K562 (cell line): ENCODE results near the gene TMPO. TPM values are rescaled to one million over a fixed set of nuclear protein-coding genes. Genes with fewer than 3 reads are reported as not detected.

Experiments
- BRD9 ChIP-seq: fragments of 450-650 bp; IDR thresholded peaks from 2 replicates; pipeline ENCODE4 v1.6.1; 2018; ENCODE audit warnings: low read depth; ENCODE audit not compliant: partially characterized antibody
- CREBBP ChIP-seq: IDR thresholded peaks from one replicate; pipeline ENCODE4 v1.6.1; 2012; ENCODE audit warnings: low read depth, mild to moderate bottlenecking, control low read depth, inconsistent platforms, low read length
- HIVEP1 ChIP-seq: fragments of 250-450 bp; sonication (Bioruptor Pico); IDR thresholded peaks from 2 replicates; pipeline ENCODE4 v1.4.0; 2020; ENCODE audit warnings: mild to moderate bottlenecking
- TGIF2 ChIP-seq: sonication (generic); formaldehyde crosslinking; IDR thresholded peaks from 2 replicates; pipeline ENCODE4 v1.8.1; 2022; ENCODE audit warnings: mild to moderate bottlenecking, missing genetic modification reagents, moderate library complexity
- ZFX ChIP-seq: sonication (generic); formaldehyde crosslinking; IDR thresholded peaks from 2 replicates; pipeline ENCODE4 v1.8.0; 2022; ENCODE audit warnings: mild to moderate bottlenecking, missing genetic modification reagents, moderate library complexity
- polyA plus RNA-seq, 8 experiments: library from polyadenylated mRNA; depleted of rRNA in 4 of 8; stranded (reverse) in 5 of 8; unstranded in 3 of 8; fragments of >200 nt; fragmentation: Nextera tagmentation in 2 of 8; fragmentation: Illumina TruSeq in 1 of 8; extraction: Ambion mirVana in 2 of 8; extraction: Trizol in 1 of 8; gene quantifications; 2 replicates each; pipeline versions ENCODE4 v1.2.1 to v1.2.3, GENCODE V29; 2011 to 2014; ENCODE audit warnings: inconsistent platforms in 1 of 8, missing spikeins in 1 of 8
- total RNA-seq, 7 experiments: library from RNA; depleted of rRNA in 6 of 7; stranded (reverse); fragments of >200 nt in 6 of 7; fragmentation: Illumina TruSeq in 2 of 7; extraction: Trizol in 2 of 7; gene quantifications; 2 replicates each; pipeline versions ENCODE4 v1.2.1 to v1.2.3, GENCODE V29; 2011 to 2021; ENCODE audit warnings: low replicate concordance in 1 of 7
- TF ChIP-seq, protein P1 (sequence below): fragments of 450-650 bp; IDR thresholded peaks from 2 replicates; pipeline ENCODE4 v1.6.1; 2016; ENCODE audit warnings: mild to moderate bottlenecking
- TF ChIP-seq, protein P2 (sequence below): sonication (generic); formaldehyde crosslinking; IDR thresholded peaks from 2 replicates; pipeline ENCODE4 v1.8.0; 2022; ENCODE audit warnings: mild to moderate bottlenecking, missing genetic modification reagents
- TF ChIP-seq, protein P3 (sequence below): IDR thresholded peaks from 2 replicates; pipeline ENCODE4 v1.6.1; 2011; ENCODE audit warnings: borderline replicate concordance, low read depth, mild to moderate bottlenecking, moderate library complexity, low read length; ENCODE audit not compliant: insufficient read depth, poor library complexity, severe bottlenecking
- TF ChIP-seq, protein P4 (sequence below): sonication (generic); IDR thresholded peaks from 2 replicates; pipeline ENCODE4 v1.6.1; 2016
- TF ChIP-seq, protein P5 (sequence below): fragments of 250-450 bp; sonication (Bioruptor Pico); IDR thresholded peaks from 2 replicates; pipeline ENCODE4 v1.4.0; 2020; ENCODE audit warnings: mild to moderate bottlenecking
- TF ChIP-seq, protein P6 (sequence below), 2 experiments: IDR thresholded peaks; 2 replicates each; pipeline ENCODE4 v1.6.1; 2011; ENCODE audit warnings: borderline replicate concordance in 1 of 2, control low read depth in 1 of 2, low read depth in 1 of 2, low read length in 1 of 2, mild to moderate bottlenecking in 1 of 2, mixed read lengths in 1 of 2, moderate library complexity in 1 of 2; ENCODE audit not compliant: insufficient read depth in 1 of 2, insufficient read length in 1 of 2, poor library complexity in 1 of 2, severe bottlenecking in 1 of 2; ENCODE audit errors: extremely low read depth in 1 of 2

The TMPO gene
- total and polyA plus RNA-seq, 9 of the 15 experiments (the other 6 are each of a cell fraction or from before 2014, with no cell fraction given): 62.1 to 263 (median 182) TPM

DNA sequence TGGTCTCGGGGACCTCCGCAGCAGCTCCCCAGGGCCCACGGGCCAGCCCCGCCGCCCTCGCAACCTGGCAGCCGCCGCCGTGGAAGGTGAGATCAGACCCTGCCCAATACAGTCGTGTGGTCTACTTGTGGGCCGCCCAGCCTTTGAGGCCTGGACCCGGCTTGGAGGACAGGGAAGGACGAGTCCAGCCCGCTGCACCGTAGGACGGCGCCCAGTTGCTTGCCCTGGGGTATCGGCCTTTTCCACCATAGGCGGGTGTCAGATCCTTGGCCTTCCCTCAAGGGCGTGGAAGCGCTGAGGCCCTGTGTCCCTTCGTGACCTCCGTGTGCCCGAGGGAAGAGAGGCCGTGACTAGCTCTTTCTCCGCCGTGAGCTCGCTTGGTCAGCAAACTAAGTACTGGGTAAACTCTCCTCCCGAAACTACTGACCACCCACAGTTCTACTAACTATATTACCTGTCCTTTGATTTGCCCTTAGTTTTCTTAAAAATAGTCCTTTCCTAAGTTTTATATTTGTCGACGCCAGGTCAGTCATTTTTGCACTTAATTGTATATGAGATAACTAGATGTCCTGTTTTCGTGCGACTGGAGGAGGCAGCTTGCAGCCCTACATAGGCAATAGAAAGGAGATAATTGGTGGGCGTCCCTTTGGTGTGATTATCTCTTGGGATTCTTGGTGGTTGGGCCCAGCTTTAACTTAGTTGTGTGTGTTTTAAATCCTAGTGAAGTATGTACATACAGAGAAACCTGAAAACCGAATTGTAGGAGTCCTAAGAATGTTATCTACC lies 78.9 kb downstream of the TMPO start (continued):
- TF ChIP-seq, protein P1, sequence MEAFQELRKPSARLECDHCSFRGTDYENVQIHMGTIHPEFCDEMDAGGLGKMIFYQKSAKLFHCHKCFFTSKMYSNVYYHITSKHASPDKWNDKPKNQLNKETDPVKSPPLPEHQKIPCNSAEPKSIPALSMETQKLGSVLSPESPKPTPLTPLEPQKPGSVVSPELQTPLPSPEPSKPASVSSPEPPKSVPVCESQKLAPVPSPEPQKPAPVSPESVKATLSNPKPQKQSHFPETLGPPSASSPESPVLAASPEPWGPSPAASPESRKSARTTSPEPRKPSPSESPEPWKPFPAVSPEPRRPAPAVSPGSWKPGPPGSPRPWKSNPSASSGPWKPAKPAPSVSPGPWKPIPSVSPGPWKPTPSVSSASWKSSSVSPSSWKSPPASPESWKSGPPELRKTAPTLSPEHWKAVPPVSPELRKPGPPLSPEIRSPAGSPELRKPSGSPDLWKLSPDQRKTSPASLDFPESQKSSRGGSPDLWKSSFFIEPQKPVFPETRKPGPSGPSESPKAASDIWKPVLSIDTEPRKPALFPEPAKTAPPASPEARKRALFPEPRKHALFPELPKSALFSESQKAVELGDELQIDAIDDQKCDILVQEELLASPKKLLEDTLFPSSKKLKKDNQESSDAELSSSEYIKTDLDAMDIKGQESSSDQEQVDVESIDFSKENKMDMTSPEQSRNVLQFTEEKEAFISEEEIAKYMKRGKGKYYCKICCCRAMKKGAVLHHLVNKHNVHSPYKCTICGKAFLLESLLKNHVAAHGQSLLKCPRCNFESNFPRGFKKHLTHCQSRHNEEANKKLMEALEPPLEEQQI: no peak
- TF ChIP-seq TGIF2 (CRISPR knock-in tag): peak; percentile 60; the same call in 1 of the 2 replicates
- peak; percentile 71 for TF ChIP-seq ZFX (CRISPR knock-in tag)
- TF ChIP-seq, protein P2, sequence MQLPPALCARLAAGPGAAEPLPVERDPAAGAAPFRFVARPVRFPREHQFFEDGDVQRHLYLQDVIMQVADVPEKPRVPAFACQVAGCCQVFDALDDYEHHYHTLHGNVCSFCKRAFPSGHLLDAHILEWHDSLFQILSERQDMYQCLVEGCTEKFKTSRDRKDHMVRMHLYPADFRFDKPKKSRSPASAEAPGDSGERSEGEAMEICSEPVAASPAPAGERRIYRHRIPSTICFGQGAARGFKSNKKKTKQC (CRISPR knock-in tag): 0 out of 2 replicates have a peak, but pooled peaks have one; percentile 2
- TF ChIP-seq, protein P3, sequence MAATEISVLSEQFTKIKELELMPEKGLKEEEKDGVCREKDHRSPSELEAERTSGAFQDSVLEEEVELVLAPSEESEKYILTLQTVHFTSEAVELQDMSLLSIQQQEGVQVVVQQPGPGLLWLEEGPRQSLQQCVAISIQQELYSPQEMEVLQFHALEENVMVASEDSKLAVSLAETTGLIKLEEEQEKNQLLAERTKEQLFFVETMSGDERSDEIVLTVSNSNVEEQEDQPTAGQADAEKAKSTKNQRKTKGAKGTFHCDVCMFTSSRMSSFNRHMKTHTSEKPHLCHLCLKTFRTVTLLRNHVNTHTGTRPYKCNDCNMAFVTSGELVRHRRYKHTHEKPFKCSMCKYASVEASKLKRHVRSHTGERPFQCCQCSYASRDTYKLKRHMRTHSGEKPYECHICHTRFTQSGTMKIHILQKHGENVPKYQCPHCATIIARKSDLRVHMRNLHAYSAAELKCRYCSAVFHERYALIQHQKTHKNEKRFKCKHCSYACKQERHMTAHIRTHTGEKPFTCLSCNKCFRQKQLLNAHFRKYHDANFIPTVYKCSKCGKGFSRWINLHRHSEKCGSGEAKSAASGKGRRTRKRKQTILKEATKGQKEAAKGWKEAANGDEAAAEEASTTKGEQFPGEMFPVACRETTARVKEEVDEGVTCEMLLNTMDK: no peak
- TF ChIP-seq, protein P4, sequence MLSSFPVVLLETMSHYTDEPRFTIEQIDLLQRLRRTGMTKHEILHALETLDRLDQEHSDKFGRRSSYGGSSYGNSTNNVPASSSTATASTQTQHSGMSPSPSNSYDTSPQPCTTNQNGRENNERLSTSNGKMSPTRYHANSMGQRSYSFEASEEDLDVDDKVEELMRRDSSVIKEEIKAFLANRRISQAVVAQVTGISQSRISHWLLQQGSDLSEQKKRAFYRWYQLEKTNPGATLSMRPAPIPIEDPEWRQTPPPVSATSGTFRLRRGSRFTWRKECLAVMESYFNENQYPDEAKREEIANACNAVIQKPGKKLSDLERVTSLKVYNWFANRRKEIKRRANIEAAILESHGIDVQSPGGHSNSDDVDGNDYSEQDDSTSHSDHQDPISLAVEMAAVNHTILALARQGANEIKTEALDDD: peak; percentile 86
- TF ChIP-seq HIVEP1 (CRISPR knock-in tag): no peak
- TF ChIP-seq CREBBP: no peak
- no peak for TF ChIP-seq BRD9
- TF ChIP-seq, protein P5, sequence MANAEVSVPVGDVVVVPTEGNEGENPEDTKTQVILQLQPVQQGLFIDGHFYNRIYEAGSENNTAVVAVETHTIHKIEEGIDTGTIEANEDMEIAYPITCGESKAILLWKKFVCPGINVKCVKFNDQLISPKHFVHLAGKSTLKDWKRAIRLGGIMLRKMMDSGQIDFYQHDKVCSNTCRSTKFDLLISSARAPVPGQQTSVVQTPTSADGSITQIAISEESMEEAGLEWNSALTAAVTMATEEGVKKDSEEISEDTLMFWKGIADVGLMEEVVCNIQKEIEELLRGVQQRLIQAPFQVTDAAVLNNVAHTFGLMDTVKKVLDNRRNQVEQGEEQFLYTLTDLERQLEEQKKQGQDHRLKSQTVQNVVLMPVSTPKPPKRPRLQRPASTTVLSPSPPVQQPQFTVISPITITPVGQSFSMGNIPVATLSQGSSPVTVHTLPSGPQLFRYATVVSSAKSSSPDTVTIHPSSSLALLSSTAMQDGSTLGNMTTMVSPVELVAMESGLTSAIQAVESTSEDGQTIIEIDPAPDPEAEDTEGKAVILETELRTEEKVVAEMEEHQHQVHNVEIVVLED: no peak
- TF ChIP-seq, protein P6, sequence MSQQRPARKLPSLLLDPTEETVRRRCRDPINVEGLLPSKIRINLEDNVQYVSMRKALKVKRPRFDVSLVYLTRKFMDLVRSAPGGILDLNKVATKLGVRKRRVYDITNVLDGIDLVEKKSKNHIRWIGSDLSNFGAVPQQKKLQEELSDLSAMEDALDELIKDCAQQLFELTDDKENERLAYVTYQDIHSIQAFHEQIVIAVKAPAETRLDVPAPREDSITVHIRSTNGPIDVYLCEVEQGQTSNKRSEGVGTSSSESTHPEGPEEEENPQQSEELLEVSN (IDR thresholded peaks at IDR 0.05; ENCODE audit: borderline replicate concordance in 1 of 2, extremely low read depth in 1 of 2, insufficient read depth in 1 of 2, insufficient read length in 1 of 2, low read depth in 1 of 2, low read length in 1 of 2, poor library complexity in 1 of 2, severe bottlenecking in 1 of 2): no peak
